ENCODE data around the gene MFSD12.
"Not testable (repeated sequence)": the region's sequence is repeated elsewhere in the genome, so short reads cannot be mapped to it uniquely, and the experiment has no call there.

Gene MFSD12

DNA sequence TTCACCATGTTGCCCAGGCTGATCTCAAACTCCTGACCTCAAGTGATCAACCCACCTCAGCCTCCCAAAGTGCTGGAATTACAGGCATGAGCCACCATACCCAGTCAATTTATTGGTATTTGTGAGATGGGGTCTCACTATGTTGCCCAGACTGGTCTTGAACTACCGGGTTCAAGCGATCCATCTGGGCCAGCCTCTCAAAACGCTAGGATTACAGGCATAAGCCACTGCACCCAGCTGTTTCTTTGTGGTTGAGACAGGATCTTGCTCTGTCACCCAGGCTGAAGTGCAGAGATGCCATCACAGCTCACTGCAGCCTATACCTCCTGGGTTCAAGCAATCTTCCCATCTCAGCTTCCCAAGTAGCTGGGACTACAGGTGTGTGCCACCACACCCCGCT lies 24.4 kb upstream of the MFSD12 start:
- not testable (repeated sequence) for H3K4me3 ChIP-seq (replicated peaks; ENCODE audit: insufficient read depth, low read length); DNase-seq (ENCODE audit: low read depth in 1 of 2, low spot score in 1 of 2); H3K27ac ChIP-seq (replicated peaks)
- H3K27me3 ChIP-seq (ENCODE audit: insufficient read depth, poor library complexity, severe bottlenecking), result peaks cover 10% of the 10 kb centered on the region

- Histone ChIP-seq H3K4me3 (replicated peaks; ENCODE audit: insufficient read depth, low read length) (no peak overlapping the region), H3K27ac (replicated peaks) (no peak overlapping the region), H3K27me3 (ENCODE audit: insufficient read depth, poor library complexity, severe bottlenecking) (peaks cover 4% of the 10 kb centered on the region)
- DNase-seq (ENCODE audit: low read depth in 1 of 2, low spot score in 1 of 2), result no peak
- no peak for TF ChIP-seq REST (IDR thresholded peaks at IDR 0.05; ENCODE audit: insufficient replicate concordance, low read depth)
- TF ChIP-seq POLR2AphosphoS5 (IDR thresholded peaks at IDR 0.05; ENCODE audit: low read depth), result no peak
- TF ChIP-seq GABPA (IDR thresholded peaks at IDR 0.05; ENCODE audit: low read depth), result no peak
- no peak for TF ChIP-seq CTCF (IDR thresholded peaks at IDR 0.05; ENCODE audit: insufficient read depth, low read length)
- TF ChIP-seq SPI1 (IDR thresholded peaks at IDR 0.05; ENCODE audit: borderline replicate concordance, low read depth), result no peak
Measured at GRCh38 chr19:3580156-3580934, 23.0 kb upstream of the MFSD12 start.

GRCh38 chr19:3578390-3578789 lies 21.0 kb upstream of the MFSD12 start:
- DNase-seq (ENCODE audit: low read depth in 1 of 2, low spot score in 1 of 2), result no peak
- TF ChIP-seq CTCF (IDR thresholded peaks at IDR 0.05; ENCODE audit: insufficient read depth, low read length), result no peak
- no peak for TF ChIP-seq POLR2AphosphoS5 (IDR thresholded peaks at IDR 0.05; ENCODE audit: low read depth)
- TF ChIP-seq GABPA (IDR thresholded peaks at IDR 0.05; ENCODE audit: low read depth), result no peak
- TF ChIP-seq REST (IDR thresholded peaks at IDR 0.05; ENCODE audit: insufficient replicate concordance, low read depth), result no peak
- TF ChIP-seq SPI1 (IDR thresholded peaks at IDR 0.05; ENCODE audit: borderline replicate concordance, low read depth), result no peak
- Histone ChIP-seq H3K27ac (replicated peaks) (no peak overlapping the region), H3K4me3 (replicated peaks; ENCODE audit: insufficient read depth, low read length) (no peak overlapping the region), H3K27me3 (ENCODE audit: insufficient read depth, poor library complexity, severe bottlenecking) (no peaks in the 10 kb centered on the region)

- DNase-seq (ENCODE audit: low read depth in 1 of 2, low spot score in 1 of 2), result no peak
- Histone ChIP-seq H3K27me3 (ENCODE audit: insufficient read depth, poor library complexity, severe bottlenecking) (no peaks in the 10 kb centered on the region), H3K4me3 (replicated peaks; ENCODE audit: insufficient read depth, low read length) (no peak overlapping the region), H3K27ac (replicated peaks) (no peak overlapping the region)
- TF ChIP-seq CTCF (IDR thresholded peaks at IDR 0.05; ENCODE audit: insufficient read depth, low read length) (no peak), SPI1 (IDR thresholded peaks at IDR 0.05; ENCODE audit: borderline replicate concordance, low read depth) (no peak), REST (IDR thresholded peaks at IDR 0.05; ENCODE audit: insufficient replicate concordance, low read depth) (no peak), GABPA (IDR thresholded peaks at IDR 0.05; ENCODE audit: low read depth) (no peak), POLR2AphosphoS5 (IDR thresholded peaks at IDR 0.05; ENCODE audit: low read depth) (no peak)
Measured at GRCh38 chr19:3577723-3578344, 20.4 kb upstream of the MFSD12 start.
